Raji (cell line): ENCODE results near the gene PLCD3.

Source experiments
- POLR2A ChIP-seq: IDR thresholded peaks from 2 replicates; pipeline ENCODE4 v1.6.1; 2011; ENCODE audit warnings: low read depth, low read length, control low read depth; ENCODE audit not compliant: insufficient read depth

PLCD3 gene

DNA sequence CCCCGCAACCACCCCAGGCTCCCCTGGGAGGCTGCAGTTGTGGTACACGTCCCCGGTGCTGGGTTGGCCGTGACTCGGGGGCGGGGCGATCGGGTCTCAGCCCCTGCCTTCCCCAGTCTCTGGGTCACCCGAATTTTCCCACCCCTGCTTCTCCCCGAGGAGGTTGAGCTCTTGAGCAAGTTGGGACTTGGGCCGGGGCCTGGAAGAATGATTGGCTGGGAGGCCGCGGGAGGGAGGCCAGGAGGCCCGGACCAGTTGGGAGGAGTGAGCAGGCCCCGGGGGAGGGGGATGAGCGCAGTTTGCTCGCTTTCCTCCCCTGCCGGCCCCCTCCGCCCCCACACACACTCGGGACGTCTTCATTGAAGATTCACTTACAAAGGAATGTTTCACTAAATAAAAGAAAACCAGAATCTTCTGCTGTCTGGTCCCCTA lies 11.5 kb upstream of the PLCD3 start:
- no peak; the same call in 1 of the 2 replicates for TF ChIP-seq POLR2A

DNA sequence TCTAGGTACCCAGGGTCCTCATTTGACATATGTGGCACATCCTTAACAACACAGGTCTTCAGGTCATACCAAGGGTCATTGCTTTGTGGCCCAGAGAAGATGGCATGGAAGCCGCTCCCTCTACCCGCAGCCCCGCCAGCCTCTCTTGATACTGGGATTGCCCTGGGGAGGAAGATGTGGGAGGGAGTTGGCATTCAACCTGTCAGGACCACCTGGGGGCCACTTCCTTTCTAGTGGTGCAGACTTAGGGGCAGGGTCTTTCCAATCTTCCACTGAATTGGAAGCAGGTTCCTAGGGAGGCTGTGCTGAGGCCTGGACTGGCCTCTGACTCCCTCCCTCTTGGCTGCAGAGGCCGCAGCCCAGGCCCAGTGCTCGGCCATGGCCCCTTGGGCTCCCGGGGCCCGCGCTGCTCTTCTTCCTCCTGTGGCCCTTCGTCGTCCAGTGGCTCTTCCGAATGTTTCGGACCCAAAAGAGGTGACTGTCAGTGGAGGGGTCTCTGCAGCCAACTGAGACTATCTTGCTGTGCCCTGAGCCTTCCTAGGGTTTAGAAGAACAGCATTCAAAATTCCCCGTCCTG lies 10.9 kb upstream of the PLCD3 start:
- TF ChIP-seq POLR2A = no peak

DNA sequence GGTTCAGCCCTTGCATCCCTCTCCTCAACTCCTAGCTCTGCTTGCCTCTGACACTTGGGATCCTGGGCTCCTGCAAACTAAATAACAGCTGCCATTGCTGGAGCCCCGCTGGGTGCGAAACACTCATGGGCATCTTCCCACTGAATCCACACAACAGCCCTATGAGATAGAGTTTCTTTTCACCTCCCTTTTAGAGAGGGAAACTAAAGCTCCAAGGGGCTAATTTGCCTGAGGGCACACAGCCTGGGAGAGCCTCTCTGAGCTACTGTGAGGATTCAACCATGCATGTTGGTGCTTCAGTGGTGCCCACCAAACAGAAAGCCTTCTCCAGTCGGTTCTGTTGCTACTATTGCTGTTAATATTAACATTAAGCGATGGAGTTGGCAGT lies 7.2 kb upstream of the PLCD3 start:
- TF ChIP-seq POLR2A = no peak

DNA sequence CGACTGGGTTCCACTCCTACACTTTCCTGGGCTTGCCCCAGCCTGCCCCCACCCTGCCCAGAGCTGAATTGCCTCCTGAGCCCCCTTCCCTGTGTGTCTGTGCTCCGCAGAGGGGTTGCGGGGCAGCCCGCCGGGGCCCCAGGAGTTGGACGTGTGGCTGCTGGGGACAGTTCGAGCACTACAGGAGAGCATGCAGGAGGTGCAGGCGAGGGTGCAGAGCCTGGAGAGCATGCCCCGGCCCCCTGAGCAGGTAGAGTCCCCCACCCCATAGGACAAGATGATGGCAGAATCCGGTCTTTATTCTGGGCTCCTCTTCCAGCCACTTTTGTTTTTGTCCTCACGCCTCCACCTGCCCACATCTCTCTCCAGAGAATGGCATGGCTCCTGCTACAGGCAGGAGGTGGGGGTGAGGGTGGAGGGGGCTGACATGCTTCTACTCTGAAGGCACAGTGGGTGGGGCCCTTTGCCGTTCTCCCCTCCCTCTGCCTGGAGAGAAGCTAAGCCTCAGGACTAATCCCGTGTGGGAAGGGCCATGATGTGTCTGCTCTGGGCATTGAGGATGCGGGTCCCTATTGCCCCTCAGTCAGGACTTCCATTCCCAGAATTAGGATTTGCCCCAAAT lies 6.7 kb upstream of the PLCD3 start:
- TF ChIP-seq POLR2A = no peak

DNA sequence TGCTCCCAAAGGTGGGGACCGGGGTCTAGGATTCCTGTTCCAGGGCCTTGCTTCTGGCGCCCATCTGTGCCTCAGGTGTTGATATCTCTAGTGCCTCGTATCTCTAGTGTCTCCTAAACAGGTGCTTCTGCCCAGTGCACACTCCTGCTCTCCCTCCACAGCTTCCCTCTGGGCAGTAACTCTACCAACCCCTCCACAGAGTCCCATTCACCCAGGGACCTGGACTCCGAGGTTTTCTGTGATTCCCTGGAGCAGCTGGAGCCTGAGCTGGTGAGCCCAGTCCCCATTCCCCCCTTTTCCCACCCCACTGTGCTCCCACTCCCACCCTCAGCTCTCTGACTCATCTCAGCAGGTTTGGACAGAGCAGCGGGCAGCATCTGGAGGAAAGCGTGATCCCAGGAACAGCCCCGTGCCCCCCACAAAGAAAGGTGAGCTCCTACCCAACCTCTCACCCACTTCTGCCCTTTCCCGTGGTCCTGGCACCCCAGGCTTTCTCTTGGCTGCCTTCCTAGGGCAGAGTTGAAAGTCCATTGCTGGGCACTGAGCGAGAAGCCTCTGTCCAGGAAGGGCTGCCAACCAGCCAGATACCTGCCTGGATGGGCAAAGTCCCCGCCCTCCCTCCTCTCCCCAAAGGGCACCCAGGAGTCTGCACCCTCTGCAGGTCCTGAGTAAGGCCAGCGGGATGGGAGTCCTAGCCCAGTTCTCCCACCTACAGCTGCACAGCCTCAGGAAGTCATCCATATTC lies 5.4 kb upstream of the PLCD3 start:
- no peak for TF ChIP-seq POLR2A

DNA sequence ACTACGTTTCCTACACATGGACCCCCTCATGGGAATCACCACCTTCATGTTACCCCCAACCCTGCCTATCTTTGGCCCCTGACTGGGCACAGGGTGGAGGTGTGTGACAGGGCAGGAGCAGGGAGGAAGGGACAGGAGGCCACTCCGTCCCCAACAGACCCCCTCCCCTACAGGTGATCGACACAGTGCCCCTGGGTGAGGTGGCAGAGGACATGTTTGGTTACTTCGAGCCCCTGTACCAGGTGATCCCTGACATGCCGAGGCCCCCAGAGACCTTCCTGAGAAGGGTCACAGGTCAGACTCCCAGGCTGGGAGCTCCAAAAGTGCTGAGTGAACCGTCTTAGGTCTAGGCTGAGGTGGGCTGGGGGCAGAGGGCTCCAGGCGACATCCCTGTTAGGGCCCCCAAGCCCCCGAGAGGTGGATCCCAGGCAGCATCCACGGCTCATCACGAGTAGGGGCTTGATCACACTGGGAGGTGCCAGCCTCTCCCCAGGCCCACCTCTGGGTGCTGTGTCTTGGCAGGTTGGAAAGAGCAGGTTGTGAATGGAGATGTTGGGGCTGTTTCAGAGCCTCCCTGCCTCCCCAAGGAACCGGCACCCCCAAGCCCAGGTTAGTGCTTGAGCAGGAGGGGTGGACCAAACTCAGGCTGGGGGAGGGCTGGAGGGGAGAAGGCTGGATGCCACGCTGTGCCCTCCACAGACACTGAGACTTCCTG lies 4.7 kb upstream of the PLCD3 start:
- no peak for TF ChIP-seq POLR2A

DNA sequence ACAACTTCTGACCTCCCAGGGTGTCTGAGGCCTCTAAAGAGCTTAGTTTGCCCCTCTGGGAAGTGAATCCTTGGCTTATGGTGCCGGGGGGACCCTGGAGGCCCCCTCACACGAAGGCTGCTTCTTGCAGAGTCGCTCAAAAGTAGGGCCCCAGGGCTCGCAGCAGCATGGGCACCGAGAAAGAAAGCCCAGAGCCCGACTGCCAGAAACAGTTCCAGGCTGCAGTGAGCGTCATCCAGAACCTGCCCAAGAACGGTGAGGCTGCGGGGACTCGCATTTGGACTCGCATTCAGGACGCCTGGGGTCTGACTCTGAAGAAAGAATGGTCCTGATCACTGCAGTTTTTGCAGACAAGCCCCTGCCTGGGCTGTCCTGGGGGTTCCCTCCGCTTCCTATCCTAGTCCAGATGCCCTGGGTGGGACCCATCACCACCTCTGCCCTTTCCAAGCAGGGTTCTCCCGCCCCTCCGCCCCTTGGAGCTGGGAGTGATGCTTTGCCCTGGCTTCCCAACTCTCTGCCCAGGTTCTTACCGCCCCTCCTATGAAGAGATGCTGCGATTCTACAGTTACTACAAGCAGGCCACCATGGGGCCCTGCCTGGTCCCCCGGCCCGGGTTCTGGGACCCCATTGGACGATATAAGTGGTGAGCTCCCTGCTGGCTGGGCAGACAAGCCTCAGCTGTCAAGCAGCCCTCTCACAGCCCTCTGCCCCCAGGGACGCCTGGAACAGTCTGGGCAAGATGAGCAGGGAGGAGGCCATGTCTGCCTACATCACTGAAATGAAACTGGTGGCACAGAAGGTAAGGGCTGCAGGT lies 3.9 kb upstream of the PLCD3 start:
- TF ChIP-seq POLR2A = no peak

DNA sequence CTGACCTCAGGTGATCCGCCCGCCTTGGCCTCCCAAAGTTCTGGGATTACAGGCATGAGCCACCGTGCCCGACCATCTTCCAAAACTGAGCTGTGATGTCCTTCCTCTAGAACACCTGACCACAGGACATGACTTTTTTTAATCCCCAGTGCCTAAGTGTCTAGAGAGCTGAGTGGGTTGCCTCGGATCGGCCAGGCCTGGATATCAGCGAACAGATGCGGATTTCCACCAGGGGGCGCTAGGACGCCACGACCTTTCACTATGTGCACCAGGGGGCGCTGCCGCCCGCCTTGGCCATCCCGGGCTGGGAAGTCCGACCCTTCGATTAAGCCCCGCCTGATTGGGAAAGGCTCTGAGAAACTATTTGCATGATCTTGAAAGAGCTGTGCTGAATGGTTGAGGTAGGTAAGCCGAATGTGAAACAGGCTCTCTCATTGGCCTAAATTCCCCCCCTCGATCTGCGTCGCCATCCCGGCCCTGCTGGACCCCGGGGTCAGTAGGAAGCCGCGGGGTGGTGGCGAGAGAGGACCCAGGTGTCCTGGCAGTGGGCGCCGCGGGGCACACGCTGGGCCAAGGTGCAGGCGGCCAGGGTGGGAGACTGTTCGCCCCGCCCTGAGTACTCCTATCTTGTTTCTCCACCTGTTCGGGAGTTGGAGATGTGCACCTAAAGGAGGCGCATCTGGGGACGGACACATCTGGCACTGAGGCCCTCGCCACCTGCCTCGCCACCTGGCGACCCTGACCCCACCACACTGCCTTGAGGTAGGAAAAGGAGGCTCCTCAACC lies 3.1 kb upstream of the PLCD3 start, which contains the start of gene ACBD4:
Gene ACBD4, plus strand, starts transcription at position 496 of the 786 bp plus-strand sequence. CDS start 458 bp downstream, outside the sequence.
- TF ChIP-seq POLR2A = peak; percentile 89

DNA sequence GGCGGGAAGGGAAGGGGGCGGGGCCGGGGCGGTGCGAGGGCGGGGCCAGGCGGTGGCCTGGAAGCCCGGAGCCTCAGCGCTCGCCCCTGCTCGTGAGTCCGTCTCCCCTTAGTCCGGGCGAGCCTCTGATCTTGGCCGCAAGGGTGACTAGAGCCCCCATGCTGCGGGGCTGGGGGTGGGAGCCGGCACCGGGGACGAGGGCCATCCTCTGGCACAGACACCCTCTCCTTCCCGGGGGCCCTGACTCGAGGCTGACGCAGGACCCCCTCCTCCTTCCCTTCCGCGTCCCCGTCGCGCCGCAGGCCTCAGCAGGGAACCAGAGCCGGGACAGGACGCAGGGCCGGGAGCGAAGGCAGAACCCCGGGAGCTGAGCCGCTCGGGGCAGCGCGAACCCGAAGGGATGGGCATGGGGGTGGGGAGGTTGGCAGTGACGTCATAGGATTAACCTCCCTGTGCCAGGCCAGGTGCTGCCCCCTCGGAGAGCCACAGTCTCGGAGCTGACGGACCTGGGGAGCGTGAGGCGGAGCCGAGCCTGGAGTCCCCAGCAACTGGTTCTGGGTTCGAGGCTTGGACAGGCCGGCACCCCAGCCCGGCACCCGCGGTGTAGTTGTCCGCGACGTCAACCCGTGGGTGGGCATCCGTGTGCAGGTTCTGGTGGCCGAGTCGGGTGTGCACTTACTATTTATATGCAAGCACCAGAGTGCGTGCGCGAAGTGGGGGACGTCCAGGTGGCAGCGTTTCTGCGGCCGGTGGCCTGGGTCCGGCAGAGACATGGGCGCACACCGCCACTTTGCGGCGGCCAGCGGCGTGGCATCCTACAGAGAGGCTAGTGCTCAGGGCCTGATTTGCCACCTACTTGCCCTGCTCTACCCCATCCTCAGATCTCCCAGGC lies 503 bp upstream of the PLCD3 start:
- peak; percentile 58 for TF ChIP-seq POLR2A

DNA sequence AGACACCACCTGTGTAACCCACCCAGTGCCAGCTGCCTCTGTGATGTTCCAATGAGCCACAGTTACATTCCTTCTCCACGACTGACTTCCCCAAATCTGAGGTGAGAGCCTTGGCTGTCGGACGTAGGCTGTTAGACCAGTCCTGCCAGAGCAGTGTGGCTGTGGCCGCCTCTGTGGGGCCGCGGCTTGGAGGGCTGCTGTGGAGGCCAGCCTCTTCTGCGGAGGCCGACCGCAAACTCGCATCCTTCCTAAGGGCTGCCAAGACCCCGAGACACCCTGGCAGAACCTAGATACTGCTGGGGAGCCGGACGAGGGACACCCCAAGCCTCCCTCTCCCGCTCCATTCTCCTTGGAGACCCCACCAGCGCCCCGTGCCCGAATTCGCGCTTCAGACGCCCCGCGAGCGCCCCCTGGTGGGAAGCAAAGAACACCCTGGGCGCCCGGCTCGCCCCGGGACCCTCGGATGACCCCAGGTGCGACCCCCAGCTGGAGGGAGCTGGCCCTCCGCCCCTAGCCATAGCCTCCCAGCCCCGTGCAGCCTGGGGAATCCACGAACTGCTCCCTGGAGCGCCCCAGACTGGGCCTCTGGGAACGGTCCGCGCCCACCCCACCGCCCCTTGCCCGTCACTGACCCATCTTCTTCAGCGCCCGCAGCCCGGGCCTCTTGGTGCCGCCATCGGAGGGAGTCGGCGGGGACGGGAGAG lies 547 bp downstream of the PLCD3 start:
- TF ChIP-seq POLR2A = no peak

DNA sequence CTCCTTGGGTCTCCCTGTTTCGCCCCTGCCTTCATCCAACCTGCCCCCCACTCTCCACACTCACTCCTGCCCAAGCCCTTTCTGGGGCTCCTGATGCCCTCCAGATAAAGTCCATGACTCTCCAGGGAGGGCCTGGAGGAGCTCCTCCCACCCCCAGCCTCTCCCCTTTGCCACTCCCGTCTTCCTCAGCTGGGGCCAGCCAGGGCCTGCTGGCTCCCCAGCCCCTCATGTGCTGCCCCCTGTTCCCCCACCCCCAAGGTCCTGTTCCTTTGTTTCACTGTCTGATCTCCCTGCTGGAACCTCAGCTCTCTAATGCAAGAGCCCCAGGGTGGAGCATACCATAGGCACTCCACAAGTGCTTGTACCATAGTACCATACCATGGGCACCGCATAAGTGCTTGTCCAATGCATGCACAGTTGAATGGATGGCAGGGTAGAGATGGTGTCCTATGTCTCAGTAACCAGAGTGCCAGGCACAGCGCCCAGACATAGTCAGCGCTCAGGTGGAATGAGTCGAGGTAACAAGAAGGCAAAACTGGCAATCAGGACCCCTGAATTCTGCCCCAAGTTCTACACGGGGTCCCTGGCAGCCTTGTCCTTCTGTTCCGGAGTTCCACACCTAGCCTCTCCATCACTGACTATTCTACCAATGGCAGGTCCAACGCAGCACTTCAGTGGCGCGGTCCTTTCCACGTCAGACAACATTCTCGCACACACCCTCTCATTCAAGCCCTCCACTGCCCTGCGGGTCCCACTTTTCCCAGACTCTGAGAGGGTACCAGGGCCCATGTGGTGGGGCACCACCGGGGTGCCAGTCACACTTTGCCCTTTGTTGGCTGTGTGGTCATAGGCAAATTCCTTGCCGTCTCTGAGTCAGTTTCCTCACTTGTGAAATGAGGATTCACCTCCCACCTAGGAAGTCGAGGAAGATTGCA lies 1.4 kb downstream of the PLCD3 start:
- TF ChIP-seq POLR2A = no peak
